C4-2B (cell line): Measurements from ENCODE around the gene HELLS.

Experiments used
- CTCF ChIP-seq: fragments of 450-650 bp; conservative IDR thresholded peaks from 2 replicates; pipeline ENCODE4 v1.5.1; 2017; ENCODE audit warnings: mild to moderate bottlenecking
- ZFX ChIP-seq: fragments of 450-650 bp; IDR thresholded peaks from 2 replicates; pipeline ENCODE4 v1.6.1; 2017

GRCh38 chr10:94645285-94645684, 99.7 kb downstream of the HELLS start:
- TF ChIP-seq CTCF, result no peak
- no peak for TF ChIP-seq ZFX
